ENCODE results near the gene IER5L.

IER5L gene

GRCh38 chr9:129177791-129178567 is at the start of gene IER5L:
Gene IER5L, minus strand, starts transcription at chr9:129178261. Its CDS starts 209 bp downstream, at chr9:129178052.
- DNase-seq (ENCODE audit: low spot score): peak; percentile 100

GRCh38 chr9:129227843-129228189 is 49.8 kb upstream of the IER5L start:
- DNase-seq (ENCODE audit: low spot score): no peak

- DNase-seq (ENCODE audit: low spot score): peak; percentile 75
Measured at GRCh38 chr9:129225815-129226214, 47.8 kb upstream of the IER5L start.

- DNase-seq (ENCODE audit: low spot score): no peak
Measured at GRCh38 chr9:129225490-129225778, 47.4 kb upstream of the IER5L start.

- DNase-seq (ENCODE audit: low spot score): no peak
Measured at GRCh38 chr9:129224618-129225489, 46.8 kb upstream of the IER5L start.

- no peak for DNase-seq (ENCODE audit: low spot score)
Measured at GRCh38 chr9:129223551-129224208, 45.6 kb upstream of the IER5L start.

GRCh38 chr9:129222819-129223218 is 44.8 kb upstream of the IER5L start:
- DNase-seq (ENCODE audit: low spot score): no peak

GRCh38 chr9:129221979-129222635 is 44.0 kb upstream of the IER5L start:
- DNase-seq (ENCODE audit: low spot score): no peak

- DNase-seq (ENCODE audit: low spot score): no peak
Measured at GRCh38 chr9:129221233-129221632, 43.2 kb upstream of the IER5L start.

- DNase-seq (ENCODE audit: low spot score): no peak
Measured at GRCh38 chr9:129220771-129221170, 42.7 kb upstream of the IER5L start.

- DNase-seq (ENCODE audit: low spot score): no peak
Measured at GRCh38 chr9:129218918-129219317, 40.9 kb upstream of the IER5L start.

GRCh38 chr9:129218272-129218625 is 40.2 kb upstream of the IER5L start:
- DNase-seq (ENCODE audit: low spot score): no peak

- no peak for DNase-seq (ENCODE audit: low spot score)
Measured at GRCh38 chr9:129213551-129213950, 35.5 kb upstream of the IER5L start.

GRCh38 chr9:129211686-129212085 is 33.6 kb upstream of the IER5L start:
- DNase-seq (ENCODE audit: low spot score): no peak

- no peak for DNase-seq (ENCODE audit: low spot score)
Measured at GRCh38 chr9:129210125-129210524, 32.1 kb upstream of the IER5L start.

GRCh38 chr9:129209580-129209979 is 31.5 kb upstream of the IER5L start:
- no peak for DNase-seq (ENCODE audit: low spot score)

- DNase-seq (ENCODE audit: low spot score): no peak
Measured at GRCh38 chr9:129209109-129209508, 31.0 kb upstream of the IER5L start.

GRCh38 chr9:129208207-129209032 is 30.4 kb upstream of the IER5L start:
- no peak for DNase-seq (ENCODE audit: low spot score)

GRCh38 chr9:129206905-129207304 is 28.8 kb upstream of the IER5L start:
- DNase-seq (ENCODE audit: low spot score): no peak

- DNase-seq (ENCODE audit: low spot score): no peak
Measured at GRCh38 chr9:129206401-129206800, 28.3 kb upstream of the IER5L start.

- no peak for DNase-seq (ENCODE audit: low spot score)
Measured at GRCh38 chr9:129204840-129205239, 26.8 kb upstream of the IER5L start.

- DNase-seq (ENCODE audit: low spot score): no peak
Measured at GRCh38 chr9:129203556-129203909, 25.5 kb upstream of the IER5L start.

Data from AG08395 (cell line).